IMR-90 (cell line): Measurements from ENCODE around the gene RPL19. TPM values are rescaled to one million over a fixed set of nuclear protein-coding genes. Genes with fewer than 3 reads are reported as not detected.

ENCODE experiments used
- ATAC-seq: fragments of 200-7000 bp; cut with Tn5 transposase; 2 replicates; pipeline ENCODE4 v1.9.1; 2020; ENCODE audit warnings: low read depth, mild to moderate bottlenecking, moderate library complexity
- BruUV-seq: library from RNA; stranded (reverse); fragments of 400-500 nt; replicated peaks from 2 replicates; lab custom pipeline; 2021; lab: Mats Ljungman, UMichigan
- CTCF ChIA-PET: fragments of 300-600 bp; formaldehyde crosslinking; extraction: SDS; loops from one replicate; lab custom pipeline; 2021; ENCODE audit warnings: antibody characterized with exemption; lab: Yijun Ruan, JAX
- POLR2A ChIA-PET: fragments of 300-600 bp; sonication (Branson Sonifier 250); formaldehyde crosslinking; loops from one replicate; lab custom pipeline; 2022; ENCODE audit warnings: antibody characterized with exemption; ENCODE audit not compliant: unreplicated experiment; lab: Charles Lee
- DNase-seq: peaks from one replicate; pipeline ENCODE4 v3.0.0; 2013
- H2AFZ ChIP-seq: replicated peaks from 2 replicates; pipeline ENCODE3; 2013; ENCODE audit warnings: low read length, mild to moderate bottlenecking; ENCODE audit not compliant: poor library complexity
- H2AK5ac ChIP-seq: 2 replicates; pipeline ENCODE4 v1.6.1; 2013; ENCODE audit warnings: low read depth, low read length, inconsistent platforms
- H2AK9ac ChIP-seq: replicated peaks from 2 replicates; pipeline ENCODE3; 2013; ENCODE audit warnings: mild to moderate bottlenecking, low read depth, low read length, moderate library complexity; ENCODE audit not compliant: poor library complexity
- H2BK120ac ChIP-seq: 2 replicates; pipeline ENCODE4 v1.6.1; 2013; ENCODE audit warnings: low read depth, low read length, inconsistent platforms
- H2BK15ac ChIP-seq: 3 replicates; pipeline ENCODE4 v1.6.1; 2013; ENCODE audit warnings: low read depth, low read length, inconsistent platforms
- H2BK20ac ChIP-seq: 2 replicates; pipeline ENCODE4 v1.6.1; 2013; ENCODE audit warnings: low read depth, mild to moderate bottlenecking, inconsistent platforms, low read length, moderate library complexity
- H2BK5ac ChIP-seq: 2 replicates; pipeline ENCODE4 v1.6.1; 2013; ENCODE audit warnings: mild to moderate bottlenecking, low read depth, low read length, inconsistent platforms; ENCODE audit not compliant: poor library complexity, severe bottlenecking
- H3K14ac ChIP-seq: replicated peaks from 2 replicates; pipeline ENCODE4 v1.6.1; 2013; ENCODE audit warnings: low read depth, low read length, inconsistent platforms
- H3K18ac ChIP-seq: 2 replicates; pipeline ENCODE4 v1.6.1; 2013; ENCODE audit warnings: low read depth, low read length, control low read depth
- H3K23ac ChIP-seq: 2 replicates; pipeline ENCODE4 v1.6.1; 2013; ENCODE audit warnings: low read depth, low read length, inconsistent platforms
- H3K27ac ChIP-seq: 2 replicates; pipeline ENCODE4 v1.5.1; 2013; ENCODE audit warnings: mild to moderate bottlenecking, control low read depth, low read length; ENCODE audit not compliant: insufficient read depth
- H3K27me3 ChIP-seq: 2 replicates; pipeline ENCODE4 v1.6.1; 2013; ENCODE audit warnings: low read length; ENCODE audit not compliant: control insufficient read depth, insufficient read depth
- H3K36me3 ChIP-seq: 2 replicates; pipeline ENCODE4 v1.6.1; 2013; ENCODE audit warnings: low read length, mixed read lengths; ENCODE audit not compliant: control insufficient read depth, insufficient read depth
- H3K4ac ChIP-seq: 2 replicates; pipeline ENCODE4 v1.6.1; 2013; ENCODE audit warnings: low read depth, low read length, inconsistent platforms
- H3K4me1 ChIP-seq: 2 replicates; pipeline ENCODE4 v1.6.1; 2013; ENCODE audit warnings: low read length, mixed read lengths; ENCODE audit not compliant: control insufficient read depth, insufficient read depth
- H3K4me2 ChIP-seq: 2 replicates; pipeline ENCODE4 v1.6.1; 2013; ENCODE audit warnings: low read depth, mild to moderate bottlenecking, control low read depth, low read length, moderate library complexity
- H3K4me3 ChIP-seq: 2 replicates; pipeline ENCODE4 v1.5.1; 2013; ENCODE audit warnings: low read depth, mild to moderate bottlenecking, control low read depth, low read length, moderate library complexity; ENCODE audit not compliant: insufficient read depth
- H3K56ac ChIP-seq: 2 replicates; pipeline ENCODE4 v1.6.1; 2013; ENCODE audit warnings: low read length, inconsistent platforms; ENCODE audit not compliant: insufficient read depth; ENCODE audit errors: extremely low read depth
- H3K79me1 ChIP-seq, 2 experiments: 2 replicates each; pipeline ENCODE4 v1.6.1; 2013; ENCODE audit warnings: low read length in 2 of 2, inconsistent platforms in 1 of 2, low read depth in 1 of 2
- H3K9ac ChIP-seq: 2 replicates; pipeline ENCODE4 v1.6.1; 2013; ENCODE audit warnings: low read depth, low read length, control low read depth
- H3K9me1 ChIP-seq: 2 replicates; pipeline ENCODE4 v1.6.1; 2013; ENCODE audit warnings: low read length, inconsistent platforms; ENCODE audit not compliant: insufficient read depth
- H3K9me3 ChIP-seq: 2 replicates; pipeline ENCODE4 v1.6.1; 2013; ENCODE audit warnings: low read length; ENCODE audit not compliant: control insufficient read depth, insufficient read depth
- H4K20me1 ChIP-seq: 2 replicates; pipeline ENCODE4 v1.6.1; 2013; ENCODE audit warnings: low read length, inconsistent platforms; ENCODE audit not compliant: insufficient read depth
- H4K5ac ChIP-seq: 2 replicates; pipeline ENCODE4 v1.6.1; 2013; ENCODE audit warnings: mild to moderate bottlenecking, low read depth, low read length, control low read depth
- H4K8ac ChIP-seq, 2 experiments: 2 replicates each; pipeline ENCODE4 v1.6.1; 2013; ENCODE audit warnings: low read depth in 2 of 2, low read length in 2 of 2, control low read depth in 1 of 2, inconsistent platforms in 1 of 2
- H4K91ac ChIP-seq: 2 replicates; pipeline ENCODE4 v1.6.1; 2013; ENCODE audit warnings: low read depth, low read length, inconsistent platforms; ENCODE audit not compliant: insufficient read depth
- BHLHE40 ChIP-seq: fragments of 150-350 bp; IDR thresholded peaks from 2 replicates; pipeline ENCODE4 v1.6.1; 2016; ENCODE audit warnings: mild to moderate bottlenecking, low read depth, low read length
- CEBPB ChIP-seq: IDR thresholded peaks from 2 replicates; pipeline ENCODE4 v1.6.1; 2012; ENCODE audit warnings: low read depth, low read length, improper control_type of control experiment
- CHD1 ChIP-seq: IDR thresholded peaks from 2 replicates; pipeline ENCODE4 v1.6.1; 2012; ENCODE audit warnings: low read depth, low read length, improper control_type of control experiment
- FOS ChIP-seq: fragments of 150-350 bp; IDR thresholded peaks from 2 replicates; pipeline ENCODE4 v1.6.1; 2016; ENCODE audit warnings: low read depth, low read length
- MAFK ChIP-seq: IDR thresholded peaks from 2 replicates; pipeline ENCODE4 v1.6.1; 2012; ENCODE audit warnings: low read depth, low read length, improper control_type of control experiment
- MAZ ChIP-seq: IDR thresholded peaks from 2 replicates; pipeline ENCODE4 v1.6.1; 2012; ENCODE audit warnings: low read depth, mild to moderate bottlenecking, low read length, improper control_type of control experiment, moderate library complexity, borderline replicate concordance
- MXI1 ChIP-seq: IDR thresholded peaks from 2 replicates; pipeline ENCODE4 v1.6.1; 2012; ENCODE audit warnings: low read depth, mild to moderate bottlenecking, low read length, moderate library complexity, borderline replicate concordance
- NFE2L2 ChIP-seq: fragments of 150-350 bp; IDR thresholded peaks from 2 replicates; pipeline ENCODE4 v1.6.1; 2016; ENCODE audit warnings: low read depth, mild to moderate bottlenecking, low read length
- POLR2A ChIP-seq: IDR thresholded peaks from 2 replicates; pipeline ENCODE4 v1.6.1; 2012; ENCODE audit warnings: mild to moderate bottlenecking, low read depth, low read length
- RAD21 ChIP-seq: IDR thresholded peaks from 2 replicates; pipeline ENCODE4 v1.6.1; 2012; ENCODE audit warnings: low read length, improper control_type of control experiment
- RCOR1 ChIP-seq: IDR thresholded peaks from 2 replicates; pipeline ENCODE4 v1.6.1; 2012; ENCODE audit warnings: mild to moderate bottlenecking, low read length, improper control_type of control experiment; ENCODE audit not compliant: insufficient replicate concordance
- RFX5 ChIP-seq: IDR thresholded peaks from 2 replicates; pipeline ENCODE4 v1.8.0; 2012; ENCODE audit warnings: low read depth, mild to moderate bottlenecking, low read length, moderate library complexity
- SMC3 ChIP-seq: fragments of 150-350 bp; IDR thresholded peaks from 2 replicates; pipeline ENCODE4 v1.6.1; 2016; ENCODE audit warnings: low read depth, mild to moderate bottlenecking, antibody characterized with exemption, low read length, moderate library complexity
- WGBS, 2 experiments: methylation state at CpG; one replicate each; pipeline versions ENCODE4 v1.1.5 to v1.1.7; 2013; ENCODE audit warnings: missing lambda C conversion rate in 2 of 2; ENCODE audit not compliant: insufficient read length in 1 of 2; ENCODE audit errors: extremely low coverage in 2 of 2; 5-methylcytosine and 5-hydroxymethylcytosine counted together
- dilution Hi-C: fragments of 300-500 bp; cut with HindIII; formaldehyde crosslinking; loops from one replicate; pipeline ENCODE4 v1.14.3; 2018; ENCODE audit warnings: low sequenced_read_pairs; ENCODE audit not compliant: unreplicated experiment
- in situ Hi-C: fragments of 300-500 bp; cut with MboI; formaldehyde crosslinking; loops from 3 replicates; pipeline ENCODE4 v1.14.3; 2019; ENCODE audit warnings: low sequenced_read_pairs, inconsistent platforms, mixed read lengths
- intact Hi-C: fragments of 100-400 bp; cut with micrococcal nuclease; formaldehyde crosslinking; loops from 2 replicates; pipeline ENCODE4 v1.10.0; 2022
- polyA plus RNA-seq, 3 experiments: library from polyadenylated mRNA; depleted of rRNA; stranded (reverse); fragments of >200 nt; gene quantifications; 2 replicates each; pipeline ENCODE4 v1.2.3, GENCODE V29; 2012; ENCODE audit warnings: low replicate concordance in 1 of 3
- total RNA-seq: library from RNA; depleted of rRNA; stranded (reverse); fragments of >200 nt; gene quantifications from 2 replicates; pipeline ENCODE4 v1.2.3, GENCODE V29; 2012
- TF ChIP-seq, protein P1 (sequence below): conservative IDR thresholded peaks from 2 replicates; pipeline ENCODE4 v1.5.1; 2012; ENCODE audit warnings: mild to moderate bottlenecking, low read depth, low read length, improper control_type of control experiment
- TF ChIP-seq, protein P2 (sequence below): fragments of 150-350 bp; IDR thresholded peaks from 2 replicates; pipeline ENCODE4 v1.6.1; 2017; ENCODE audit warnings: mild to moderate bottlenecking, antibody characterized with exemption, low read length, low read depth
- TF ChIP-seq, protein P3 (sequence below): fragments of 150-350 bp; IDR thresholded peaks from 2 replicates; pipeline ENCODE4 v1.6.1; 2016; ENCODE audit warnings: low read depth, mild to moderate bottlenecking, low read length, moderate library complexity, borderline replicate concordance

Gene RPL19
- total and polyA plus RNA-seq, 2 of the 4 experiments (the other 2 are of a cell fraction), result 2,101 to 2,466 TPM

DNA sequence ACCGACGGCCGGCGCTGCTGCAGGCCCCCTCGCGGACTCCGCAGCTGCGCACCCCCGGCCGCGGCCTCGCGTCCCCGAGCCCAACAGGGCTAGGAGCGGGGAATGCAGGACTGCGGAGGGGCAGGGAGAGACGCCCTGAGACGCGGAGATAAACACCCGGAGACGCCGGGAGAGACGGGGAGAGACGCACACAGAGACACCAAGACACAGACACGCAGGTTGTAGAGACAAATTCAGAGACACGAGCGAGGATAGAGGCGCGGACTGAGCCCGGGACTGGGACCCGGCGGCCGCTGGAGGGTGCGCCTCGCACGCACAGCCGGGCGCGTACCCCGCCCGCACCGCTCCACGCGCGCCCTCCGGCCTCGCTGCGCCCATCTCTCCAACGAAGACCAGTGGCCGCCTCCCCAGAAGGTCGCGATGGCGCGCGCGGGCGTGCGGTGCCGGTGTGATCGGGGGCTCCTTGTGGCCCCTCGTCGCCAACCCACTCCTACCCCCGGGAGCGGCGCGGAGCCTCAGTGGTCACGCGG is 24.8 kb downstream of the RPL19 start:
- no peak overlapping the region for H3K23ac ChIP-seq
- ATAC-seq, result no peak
- no peaks in the 10 kb centered on the region for H4K20me1 ChIP-seq
- peak overlapping the region; percentile 26 for H2AFZ ChIP-seq
- H4K8ac ChIP-seq, result no peak overlapping the region
- dilution Hi-C loops, result no loop called here
- CTCF ChIA-PET, result no interaction called here
- no peak overlapping the region for H2AK9ac ChIP-seq
- no peak overlapping the region for H3K4me3 ChIP-seq
- no peaks in the 10 kb centered on the region for H3K79me1 ChIP-seq
- no peak overlapping the region for H3K4ac ChIP-seq
- no peak overlapping the region; the same call in 1 of the 2 replicates for H3K4me2 ChIP-seq
- H3K27me3 ChIP-seq, result peaks cover 54% of the 10 kb centered on the region
- H3K27ac ChIP-seq, result no peak overlapping the region
- no peak for DNase-seq
- POLR2A ChIA-PET, result no interaction called here
- no peaks in the 10 kb centered on the region for H3K9me1 ChIP-seq
- in situ Hi-C loops, result no loop called here
- H3K4me1 ChIP-seq, result peaks cover 5% of the 10 kb centered on the region
- H3K18ac ChIP-seq, result no peak overlapping the region
- H3K56ac ChIP-seq, result no peak overlapping the region
- H4K5ac ChIP-seq, result no peak overlapping the region
- H2BK120ac ChIP-seq, result no peak overlapping the region
- no peak overlapping the region for H2BK15ac ChIP-seq
- H3K9ac ChIP-seq, result no peak overlapping the region
- H3K9me3 ChIP-seq, result no peaks in the 10 kb centered on the region
- 1% methylated on average over 60 of the region's 68 CpGs; no CpG with 5 or more reads in 1 of the 2 experiments for WGBS, 2 experiments
- no peak overlapping the region for H4K91ac ChIP-seq
- H3K14ac ChIP-seq, result no peak overlapping the region
- TF ChIP-seq RAD21 (no peak), FOS (no peak), SMC3 (no peak), MAFK (no peak), BHLHE40 (no peak), CHD1 (no peak), MAZ (no peak), POLR2A (no peak), CEBPB (no peak), RFX5 (no peak), NFE2L2 (no peak), RCOR1 (no peak), MXI1 (no peak)
- TF ChIP-seq, protein P1, sequence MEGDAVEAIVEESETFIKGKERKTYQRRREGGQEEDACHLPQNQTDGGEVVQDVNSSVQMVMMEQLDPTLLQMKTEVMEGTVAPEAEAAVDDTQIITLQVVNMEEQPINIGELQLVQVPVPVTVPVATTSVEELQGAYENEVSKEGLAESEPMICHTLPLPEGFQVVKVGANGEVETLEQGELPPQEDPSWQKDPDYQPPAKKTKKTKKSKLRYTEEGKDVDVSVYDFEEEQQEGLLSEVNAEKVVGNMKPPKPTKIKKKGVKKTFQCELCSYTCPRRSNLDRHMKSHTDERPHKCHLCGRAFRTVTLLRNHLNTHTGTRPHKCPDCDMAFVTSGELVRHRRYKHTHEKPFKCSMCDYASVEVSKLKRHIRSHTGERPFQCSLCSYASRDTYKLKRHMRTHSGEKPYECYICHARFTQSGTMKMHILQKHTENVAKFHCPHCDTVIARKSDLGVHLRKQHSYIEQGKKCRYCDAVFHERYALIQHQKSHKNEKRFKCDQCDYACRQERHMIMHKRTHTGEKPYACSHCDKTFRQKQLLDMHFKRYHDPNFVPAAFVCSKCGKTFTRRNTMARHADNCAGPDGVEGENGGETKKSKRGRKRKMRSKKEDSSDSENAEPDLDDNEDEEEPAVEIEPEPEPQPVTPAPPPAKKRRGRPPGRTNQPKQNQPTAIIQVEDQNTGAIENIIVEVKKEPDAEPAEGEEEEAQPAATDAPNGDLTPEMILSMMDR, result no peak
- TF ChIP-seq, protein P2, sequence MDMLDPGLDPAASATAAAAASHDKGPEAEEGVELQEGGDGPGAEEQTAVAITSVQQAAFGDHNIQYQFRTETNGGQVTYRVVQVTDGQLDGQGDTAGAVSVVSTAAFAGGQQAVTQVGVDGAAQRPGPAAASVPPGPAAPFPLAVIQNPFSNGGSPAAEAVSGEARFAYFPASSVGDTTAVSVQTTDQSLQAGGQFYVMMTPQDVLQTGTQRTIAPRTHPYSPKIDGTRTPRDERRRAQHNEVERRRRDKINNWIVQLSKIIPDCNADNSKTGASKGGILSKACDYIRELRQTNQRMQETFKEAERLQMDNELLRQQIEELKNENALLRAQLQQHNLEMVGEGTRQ, result no peak
- TF ChIP-seq, protein P3, sequence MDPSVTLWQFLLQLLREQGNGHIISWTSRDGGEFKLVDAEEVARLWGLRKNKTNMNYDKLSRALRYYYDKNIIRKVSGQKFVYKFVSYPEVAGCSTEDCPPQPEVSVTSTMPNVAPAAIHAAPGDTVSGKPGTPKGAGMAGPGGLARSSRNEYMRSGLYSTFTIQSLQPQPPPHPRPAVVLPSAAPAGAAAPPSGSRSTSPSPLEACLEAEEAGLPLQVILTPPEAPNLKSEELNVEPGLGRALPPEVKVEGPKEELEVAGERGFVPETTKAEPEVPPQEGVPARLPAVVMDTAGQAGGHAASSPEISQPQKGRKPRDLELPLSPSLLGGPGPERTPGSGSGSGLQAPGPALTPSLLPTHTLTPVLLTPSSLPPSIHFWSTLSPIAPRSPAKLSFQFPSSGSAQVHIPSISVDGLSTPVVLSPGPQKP, result no peak
- H3K36me3 ChIP-seq, result no peaks in the 10 kb centered on the region
- H2AK5ac ChIP-seq, result no peak overlapping the region
- intact Hi-C loops, result no loop called here
- no peak overlapping the region for H2BK5ac ChIP-seq
- H2BK20ac ChIP-seq, result no peak overlapping the region
- BruUV-seq, result no TSS peak
